ENCODE measurements around the gene CEACAM7. TPM values are rescaled to one million over a fixed set of nuclear protein-coding genes. Genes with fewer than 3 reads are reported as not detected.
A peak's percentile ranks its signal among the peaks of the same experiment; 100 is the strongest.

Gene CEACAM7
- total and polyA plus RNA-seq, 2 of the 13 experiments (the other 11 are each of a cell fraction or from before 2014, with no cell fraction given), result not detected

GRCh38 chr19:41720103-41720502 lies 32.0 kb upstream of the CEACAM7 start:
- in situ Hi-C loops (cut with HindIII; ENCODE audit: extremely low pct_ligation_motif_present, low pct_unique_long_range_greater_than_20kb), result no loop called here

GRCh38 chr19:41718761-41719160 lies 30.7 kb upstream of the CEACAM7 start:
- intact Hi-C loops (cut with micrococcal nuclease; ENCODE audit: unreplicated experiment) (no loop called here), in situ Hi-C loops (cut with HindIII; ENCODE audit: extremely low pct_ligation_motif_present, low pct_unique_long_range_greater_than_20kb) (no loop called here)
- ChIA-PET CTCF (ENCODE audit: low intra/inter-chr PET ratio, low total read pairs) (no interaction called here), POLR2A (no interaction called here)
- Histone ChIP-seq H3K27me3 (ENCODE audit: control insufficient read depth in 1 of 2, insufficient read depth in 2 of 2, low read length in 2 of 2) (peaks cover 0 to 8% of the 10 kb centered on the region in 2 experiments; a peak in 2 of 5 replicates), H3K4me1 (ENCODE audit: insufficient read depth, low read length) (no peaks in the 10 kb centered on the region), H3K4me3 (replicated peaks in 1 of 3; ENCODE audit: insufficient read depth in 1 of 3, low read depth in 2 of 3, low read length in 3 of 3) (no peak overlapping the region), H2AFZ (ENCODE audit: low read length) (no peak overlapping the region), H3K4me2 (ENCODE audit: low read depth, low read length) (no peak overlapping the region), H3K36me3 (replicated peaks in 1 of 2; ENCODE audit: control insufficient read depth in 1 of 2, insufficient read depth in 2 of 2, low read length in 2 of 2) (no peaks in the 10 kb centered on the region), H3K9ac (ENCODE audit: insufficient read depth, low read depth, low read length) (no peak overlapping the region), H3K27ac (ENCODE audit: extremely low read length, insufficient read depth, low read length) (no peak overlapping the region), H4K20me1 (ENCODE audit: insufficient read depth, low read length) (no peaks in the 10 kb centered on the region), H3K79me2 (ENCODE audit: insufficient read depth, low read length) (no peaks in the 10 kb centered on the region), H3K9me3 (ENCODE audit: low read length) (no peaks in the 10 kb centered on the region)
- DNase-seq (ENCODE audit: low spot score) (no peak), ATAC-seq (no peak), FAIRE-seq (no peak)
- BruUV-seq (replicated peaks), result no TSS peak
- 4% methylated on average over 6 of the region's 6 CpGs for WGBS (ENCODE audit: low lambda C conversion rate)
- TF ChIP-seq HNF1A (IDR thresholded peaks at IDR 0.05; ENCODE audit: low read depth), result no peak
- no peak for TF ChIP-seq HNF1A (CRISPR knock-in tag; IDR thresholded peaks at IDR 0.05; ENCODE audit: borderline replicate concordance)
- no peak for TF ChIP-seq ZNF12 (CRISPR knock-in tag; IDR thresholded peaks at IDR 0.05)
- TF ChIP-seq ARNTL (CRISPR knock-in tag; IDR thresholded peaks at IDR 0.05), result no peak
- no peak for TF ChIP-seq SAP130 (CRISPR knock-in tag; IDR thresholded peaks at IDR 0.05; ENCODE audit: low read depth)
- no peak for TF ChIP-seq CERS6 (CRISPR knock-in tag; IDR thresholded peaks at IDR 0.05)
- TF ChIP-seq ZFP91 (CRISPR knock-in tag; IDR thresholded peaks at IDR 0.05; ENCODE audit: borderline replicate concordance), result no peak

More at GRCh38 chr19:41720103-41720502, 32.0 kb upstream of the CEACAM7 start:
- TF ChIP-seq SSRP1 (CRISPR knock-in tag; IDR thresholded peaks at IDR 0.05) (no peak), CEBPB (IDR thresholded peaks at IDR 0.05; ENCODE audit: borderline replicate concordance, low read depth, low read length) (peak; percentile 7; the same call in 1 of the 2 replicates)
- Histone ChIP-seq H3K27me3 (ENCODE audit: control insufficient read depth in 1 of 2, insufficient read depth in 2 of 2, low read length in 2 of 2) (peaks cover 0 to 8% of the 10 kb centered on the region in 2 experiments; a peak in 1 of 5 replicates), H3K9ac (ENCODE audit: insufficient read depth, low read depth, low read length) (no peak overlapping the region), H3K4me2 (ENCODE audit: low read depth, low read length) (no peak overlapping the region), H3K9me3 (ENCODE audit: low read length) (no peaks in the 10 kb centered on the region), H4K20me1 (ENCODE audit: insufficient read depth, low read length) (no peaks in the 10 kb centered on the region), H3K27ac (ENCODE audit: extremely low read length, insufficient read depth, low read length) (no peak overlapping the region), H2AFZ (ENCODE audit: low read length) (no peak overlapping the region), H3K4me3 (replicated peaks in 1 of 3; ENCODE audit: insufficient read depth in 1 of 3, low read depth in 2 of 3, low read length in 3 of 3) (no peak overlapping the region), H3K4me1 (ENCODE audit: insufficient read depth, low read length) (no peaks in the 10 kb centered on the region), H3K36me3 (replicated peaks in 1 of 2; ENCODE audit: control insufficient read depth in 1 of 2, insufficient read depth in 2 of 2, low read length in 2 of 2) (no peaks in the 10 kb centered on the region), H3K79me2 (ENCODE audit: insufficient read depth, low read length) (no peaks in the 10 kb centered on the region)
- DNase-seq (ENCODE audit: low spot score) (no peak), FAIRE-seq (no peak), ATAC-seq (no peak)
- CTCF ChIA-PET (ENCODE audit: low intra/inter-chr PET ratio, low total read pairs), result no interaction called here
- POLR2A ChIA-PET, result no interaction called here
- WGBS (ENCODE audit: low lambda C conversion rate), result 0% methylated on average over 1 of the region's 3 CpGs
- BruUV-seq (replicated peaks), result no TSS peak
- intact Hi-C loops (cut with micrococcal nuclease; ENCODE audit: unreplicated experiment), result no loop called here

Measured in HepG2 (cell line).